Measurements from ENCODE around the gene EPB41L3. TPM values are rescaled to one million over a fixed set of nuclear protein-coding genes. Genes with fewer than 3 reads are reported as not detected.

Gene EPB41L3
- total and polyA plus RNA-seq, 2 experiments from 2014 or later = 20.8 to 24.5 TPM

DNA sequence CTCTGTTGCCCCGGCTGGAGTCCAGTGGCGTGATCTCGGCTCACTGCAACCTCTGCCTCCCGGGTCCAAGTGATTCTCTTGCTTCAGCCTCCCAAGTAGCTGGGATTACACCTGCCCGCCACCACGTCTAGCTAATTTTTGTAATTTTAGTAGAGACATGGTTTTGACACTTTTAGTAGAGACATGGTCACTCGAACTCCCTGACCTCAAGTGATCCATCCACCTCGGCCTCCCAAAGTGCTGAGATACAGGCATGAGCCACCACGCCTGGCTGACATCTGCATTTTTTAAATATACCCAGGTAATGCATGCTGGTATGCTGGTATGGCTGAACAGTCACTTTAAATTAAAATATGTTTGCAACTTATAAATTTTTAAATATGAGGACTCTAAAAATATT lies 91.9 kb downstream of the EPB41L3 start:
- H2AFZ ChIP-seq = no peak overlapping the region
- 97% methylated on average over 9 of the region's 9 CpGs for WGBS (ENCODE audit: low lambda C conversion rate, missing lambda C conversion rate)
- no peaks in the 10 kb centered on the region for H3K9me2 ChIP-seq (replicated peaks; ENCODE audit: insufficient read depth)

GRCh38 chr18:5451150-5451549 lies 92.6 kb downstream of the EPB41L3 start:
- Histone ChIP-seq H3K4me1 (ENCODE audit: insufficient read depth) (no peaks in the 10 kb centered on the region), H4K20me1 (ENCODE audit: insufficient read depth, poor library complexity, severe bottlenecking) (no peaks in the 10 kb centered on the region)
- TF ChIP-seq EZH2phosphoT487 (IDR thresholded peaks at IDR 0.05; ENCODE audit: low read depth, severe bottlenecking, unreplicated experiment) (no peak), EZH2 (IDR thresholded peaks at IDR 0.05; ENCODE audit: borderline replicate concordance) (no peak), CTCF (IDR thresholded peaks at IDR 0.05; ENCODE audit: poor library complexity) (no peak)

More for the DNA sequence above, 91.9 kb downstream of the EPB41L3 start:
- H3K36me3 ChIP-seq (replicated peaks; ENCODE audit: insufficient read depth, low read depth) = no peaks in the 10 kb centered on the region
- no peak overlapping the region for H3K27ac ChIP-seq
- TF ChIP-seq EZH2phosphoT487 (IDR thresholded peaks at IDR 0.05; ENCODE audit: low read depth, severe bottlenecking, unreplicated experiment) = no peak
- TF ChIP-seq EZH2 (IDR thresholded peaks at IDR 0.05; ENCODE audit: borderline replicate concordance) = no peak
- no peak for TF ChIP-seq CTCF (IDR thresholded peaks at IDR 0.05; ENCODE audit: poor library complexity)
- no peaks in the 10 kb centered on the region for H3K27me3 ChIP-seq
- no peak overlapping the region for H3K4me2 ChIP-seq
- H3K4me3 ChIP-seq = no peak overlapping the region
- H3K79me2 ChIP-seq = no peaks in the 10 kb centered on the region
- peaks cover 3% of the 10 kb centered on the region for H3K4me1 ChIP-seq (ENCODE audit: insufficient read depth)
- H3K9me3 ChIP-seq (ENCODE audit: low read depth) = no peaks in the 10 kb centered on the region
- H4K20me1 ChIP-seq (ENCODE audit: insufficient read depth, poor library complexity, severe bottlenecking) = no peaks in the 10 kb centered on the region
- no peak for DNase-seq (ENCODE audit: low spot score)

DNA sequence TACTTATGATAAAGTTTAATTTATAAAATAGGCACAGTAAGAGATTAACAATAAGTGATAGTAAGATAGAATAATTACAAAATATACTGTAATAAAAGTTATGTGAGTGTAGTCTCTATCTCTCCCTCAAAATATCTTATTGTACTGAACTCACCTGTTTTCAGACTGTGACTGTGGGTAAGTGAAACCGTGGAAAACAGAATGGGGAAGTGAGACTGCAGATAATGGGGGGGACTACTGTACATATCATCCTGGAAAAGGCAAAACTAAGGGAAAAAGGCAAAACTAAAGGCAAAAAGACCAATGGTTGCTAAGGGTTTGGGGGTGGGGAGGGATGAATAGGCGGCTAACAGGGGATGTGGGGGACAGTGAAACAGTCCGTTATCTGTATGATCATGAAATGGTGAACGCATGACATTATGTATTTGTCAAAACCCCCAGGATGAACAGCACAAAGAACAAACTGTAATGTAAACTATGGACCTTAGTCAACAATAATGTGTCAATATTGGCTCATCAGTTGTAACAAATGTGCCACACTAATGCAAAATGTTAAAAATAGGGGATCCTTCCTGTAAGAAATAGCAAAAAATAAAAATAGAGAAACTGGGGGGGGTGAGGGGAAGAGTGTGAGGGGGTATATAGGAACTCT lies 93.8 kb downstream of the EPB41L3 start:
- no peaks in the 10 kb centered on the region for H3K9me2 ChIP-seq (replicated peaks; ENCODE audit: insufficient read depth)
- no peak overlapping the region for H3K4me3 ChIP-seq
- no peaks in the 10 kb centered on the region for H3K9me3 ChIP-seq (ENCODE audit: low read depth)
- H3K27ac ChIP-seq = no peak overlapping the region
- no peaks in the 10 kb centered on the region for H3K4me1 ChIP-seq (ENCODE audit: insufficient read depth)
- WGBS (ENCODE audit: low lambda C conversion rate, missing lambda C conversion rate) = 91% methylated on average over 4 of the region's 4 CpGs
- H3K36me3 ChIP-seq (replicated peaks; ENCODE audit: insufficient read depth, low read depth) = no peaks in the 10 kb centered on the region
- H4K20me1 ChIP-seq (ENCODE audit: insufficient read depth, poor library complexity, severe bottlenecking) = no peaks in the 10 kb centered on the region
- H2AFZ ChIP-seq = no peak overlapping the region
- no peaks in the 10 kb centered on the region for H3K79me2 ChIP-seq
- no peaks in the 10 kb centered on the region for H3K27me3 ChIP-seq
- TF ChIP-seq EZH2phosphoT487 (IDR thresholded peaks at IDR 0.05; ENCODE audit: low read depth, severe bottlenecking, unreplicated experiment) = no peak
- no peak for TF ChIP-seq CTCF (IDR thresholded peaks at IDR 0.05; ENCODE audit: poor library complexity)
- no peak for TF ChIP-seq EZH2 (IDR thresholded peaks at IDR 0.05; ENCODE audit: borderline replicate concordance)
- no peak for DNase-seq (ENCODE audit: low spot score)
- H3K4me2 ChIP-seq = no peak overlapping the region

More at GRCh38 chr18:5451150-5451549, 92.6 kb downstream of the EPB41L3 start:
- DNase-seq (ENCODE audit: low spot score) = no peak
- Histone ChIP-seq H3K9me3 (ENCODE audit: low read depth) (no peaks in the 10 kb centered on the region), H3K27ac (no peak overlapping the region), H3K79me2 (no peaks in the 10 kb centered on the region), H3K4me2 (no peak overlapping the region), H2AFZ (no peak overlapping the region), H3K36me3 (replicated peaks; ENCODE audit: insufficient read depth, low read depth) (no peaks in the 10 kb centered on the region), H3K9me2 (replicated peaks; ENCODE audit: insufficient read depth) (no peaks in the 10 kb centered on the region), H3K4me3 (no peak overlapping the region), H3K27me3 (no peaks in the 10 kb centered on the region)
